Calu3 (cell line): ENCODE results near the gene HOOK2. TPM values are rescaled to one million over a fixed set of nuclear protein-coding genes. Genes with fewer than 3 reads are reported as not detected.
A peak's percentile ranks its signal among the peaks of the same experiment; 100 is the strongest.

Source experiments
- BruUV-seq: library from RNA; stranded (reverse); fragments of 400-500 nt; replicated peaks from 2 replicates; lab custom pipeline; 2021; lab: Mats Ljungman, UMichigan
- CTCF ChIA-PET: fragments of 300-600 bp; sonication (Branson Sonifier 250); formaldehyde crosslinking; loops from one replicate; lab custom pipeline; 2022; ENCODE audit warnings: antibody characterized with exemption; lab: Charles Lee
- DNase-seq: peaks from one replicate; pipeline ENCODE4 v3.0.0; 2022
- H3K27ac Mint-ChIP-seq: one replicate; pipeline ENCODE4 v1.8.0; 2022; ENCODE audit warnings: mixed read lengths; ENCODE audit not compliant: unreplicated experiment
- H3K27me3 Mint-ChIP-seq: one replicate; pipeline ENCODE4 v1.8.0; 2022; ENCODE audit warnings: mixed read lengths; ENCODE audit not compliant: unreplicated experiment
- H3K36me3 Mint-ChIP-seq: one replicate; pipeline ENCODE4 v1.8.0; 2022; ENCODE audit warnings: mild to moderate bottlenecking, moderate library complexity, mixed read lengths; ENCODE audit not compliant: insufficient read depth, unreplicated experiment
- H3K4me1 Mint-ChIP-seq: one replicate; pipeline ENCODE4 v1.8.0; 2022; ENCODE audit warnings: mild to moderate bottlenecking, low read depth, mixed read lengths; ENCODE audit not compliant: unreplicated experiment
- H3K4me3 Mint-ChIP-seq: one replicate; pipeline ENCODE4 v1.8.0; 2022; ENCODE audit warnings: mild to moderate bottlenecking, low read depth, moderate library complexity, mixed read lengths; ENCODE audit not compliant: unreplicated experiment
- H3K9me3 Mint-ChIP-seq: one replicate; pipeline ENCODE4 v1.8.0; 2022; ENCODE audit warnings: low read depth, mixed read lengths; ENCODE audit not compliant: unreplicated experiment
- CTCF ChIP-seq: fragments of 200-600 bp; IDR thresholded peaks from one replicate; pipeline ENCODE4 v1.8.0; 2022; ENCODE audit warnings: antibody characterized with exemption; ENCODE audit not compliant: unreplicated experiment
- intact Hi-C: fragments of 100-400 bp; cut with micrococcal nuclease; formaldehyde crosslinking; loops from one replicate; pipeline ENCODE4 v1.10.0; 2022; ENCODE audit not compliant: unreplicated experiment
- total RNA-seq: library from RNA; stranded (reverse); gene quantifications from 2 replicates; pipeline ENCODE4 v1.2.3, GENCODE V29; 2022

Gene HOOK2
- total RNA-seq, 1 experiment from 2014 or later: 69.0 TPM

- DNase-seq: peak; percentile 87
- Mint-ChIP-seq H3K4me1 (peaks cover 20% of the 10 kb centered on the region), H3K4me3 (peak overlapping the region; percentile 76), H3K27me3 (no peaks in the 10 kb centered on the region), H3K9me3 (no peaks in the 10 kb centered on the region), H3K36me3 (peaks cover 52% of the 10 kb centered on the region), H3K27ac (peak overlapping the region; percentile 93)
- CTCF ChIA-PET: interaction anchor here (0.6 to 3.0 kb wide), 5 partner anchors 8 to 96 kb away, joined by 3 to 17 read pairs (median 8); partner anchors contain the start of gene JUNB
- BruUV-seq: no TSS peak
- intact Hi-C loops: loop anchor here (1.0 kb wide), 1 partner anchor 18 kb away; no protein-coding TSS in a partner anchor
- peak; percentile 79 for TF ChIP-seq CTCF
Measured at GRCh38 chr19:12777217-12778016, 2.1 kb upstream of the HOOK2 start.

DNA sequence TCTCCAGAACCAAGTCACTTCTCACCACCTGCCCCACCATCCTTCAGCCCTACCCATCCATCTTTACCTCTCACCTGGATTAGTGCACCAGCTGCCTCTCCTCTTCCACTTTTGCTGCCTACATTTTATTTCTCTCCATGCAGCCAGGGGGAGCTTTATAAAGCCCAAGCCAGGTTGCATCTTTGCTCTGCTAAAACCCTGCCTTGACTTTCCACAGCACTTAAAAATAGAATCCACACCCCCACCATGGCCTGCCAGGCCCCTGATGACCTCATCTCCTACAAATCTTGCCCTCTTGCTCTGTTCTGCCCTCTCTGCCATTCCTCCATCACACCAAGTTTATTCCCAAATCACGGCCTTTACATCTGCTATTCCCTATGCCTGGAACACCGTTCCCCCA is 1.8 kb downstream of the HOOK2 start:
- TF ChIP-seq CTCF: no peak
- Mint-ChIP-seq H3K4me1 (peaks cover 18% of the 10 kb centered on the region), H3K27ac (peak overlapping the region; percentile 65), H3K4me3 (peak overlapping the region; percentile 10), H3K9me3 (no peaks in the 10 kb centered on the region), H3K36me3 (peaks cover 72% of the 10 kb centered on the region), H3K27me3 (no peaks in the 10 kb centered on the region)
- BruUV-seq: no TSS peak
- intact Hi-C loops: no loop called here
- no peak for DNase-seq
- CTCF ChIA-PET: no interaction called here

GRCh38 chr19:12772323-12772722 is 3.0 kb downstream of the HOOK2 start:
- H3K27me3 Mint-ChIP-seq: no peaks in the 10 kb centered on the region
- H3K27ac Mint-ChIP-seq: no peak overlapping the region
- TF ChIP-seq CTCF: no peak
- intact Hi-C loops: no loop called here
- H3K9me3 Mint-ChIP-seq: no peaks in the 10 kb centered on the region
- no TSS peak for BruUV-seq
- DNase-seq: no peak
- no peak overlapping the region for H3K4me3 Mint-ChIP-seq
- CTCF ChIA-PET: no interaction called here
- peaks cover 12% of the 10 kb centered on the region for H3K4me1 Mint-ChIP-seq
- peaks cover 61% of the 10 kb centered on the region for H3K36me3 Mint-ChIP-seq

DNA sequence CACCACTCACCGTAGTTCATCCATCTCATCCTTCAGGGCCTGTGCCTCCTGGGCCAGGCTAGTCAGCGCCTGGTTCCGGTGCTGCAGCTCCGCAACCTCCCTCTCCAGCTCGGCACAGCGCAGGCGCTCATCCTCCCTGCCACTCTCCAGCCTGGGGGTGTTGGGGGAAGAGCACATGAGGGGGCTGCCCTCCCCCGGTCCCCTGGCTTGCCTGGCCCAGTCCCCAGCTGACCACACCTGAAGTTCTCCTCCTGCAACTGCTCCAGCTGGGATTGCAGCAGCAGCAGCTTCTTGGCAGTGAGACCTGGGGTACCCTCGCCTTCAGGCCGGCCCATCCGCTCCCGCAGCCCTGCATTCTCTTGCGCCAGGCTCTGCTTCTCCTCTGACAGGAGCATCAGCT is 4.4 kb downstream of the HOOK2 start:
- Mint-ChIP-seq H3K27me3 (no peaks in the 10 kb centered on the region), H3K4me1 (peaks cover 12% of the 10 kb centered on the region), H3K27ac (no peak overlapping the region), H3K36me3 (peaks cover 60% of the 10 kb centered on the region), H3K4me3 (no peak overlapping the region), H3K9me3 (no peaks in the 10 kb centered on the region)
- TF ChIP-seq CTCF: no peak
- BruUV-seq: no TSS peak
- CTCF ChIA-PET: no interaction called here
- intact Hi-C loops: no loop called here
- DNase-seq: no peak
